ENCODE data around the gene ELP5. TPM values are rescaled to one million over a fixed set of nuclear protein-coding genes. Genes with fewer than 3 reads are reported as not detected.

Gene ELP5, protein sequence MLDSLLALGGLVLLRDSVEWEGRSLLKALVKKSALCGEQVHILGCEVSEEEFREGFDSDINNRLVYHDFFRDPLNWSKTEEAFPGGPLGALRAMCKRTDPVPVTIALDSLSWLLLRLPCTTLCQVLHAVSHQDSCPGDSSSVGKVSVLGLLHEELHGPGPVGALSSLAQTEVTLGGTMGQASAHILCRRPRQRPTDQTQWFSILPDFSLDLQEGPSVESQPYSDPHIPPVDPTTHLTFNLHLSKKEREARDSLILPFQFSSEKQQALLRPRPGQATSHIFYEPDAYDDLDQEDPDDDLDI
- total RNA-seq: 10 to 100 TPM; 10.8 to 20.6 (median 17.1) TPM

DNA sequence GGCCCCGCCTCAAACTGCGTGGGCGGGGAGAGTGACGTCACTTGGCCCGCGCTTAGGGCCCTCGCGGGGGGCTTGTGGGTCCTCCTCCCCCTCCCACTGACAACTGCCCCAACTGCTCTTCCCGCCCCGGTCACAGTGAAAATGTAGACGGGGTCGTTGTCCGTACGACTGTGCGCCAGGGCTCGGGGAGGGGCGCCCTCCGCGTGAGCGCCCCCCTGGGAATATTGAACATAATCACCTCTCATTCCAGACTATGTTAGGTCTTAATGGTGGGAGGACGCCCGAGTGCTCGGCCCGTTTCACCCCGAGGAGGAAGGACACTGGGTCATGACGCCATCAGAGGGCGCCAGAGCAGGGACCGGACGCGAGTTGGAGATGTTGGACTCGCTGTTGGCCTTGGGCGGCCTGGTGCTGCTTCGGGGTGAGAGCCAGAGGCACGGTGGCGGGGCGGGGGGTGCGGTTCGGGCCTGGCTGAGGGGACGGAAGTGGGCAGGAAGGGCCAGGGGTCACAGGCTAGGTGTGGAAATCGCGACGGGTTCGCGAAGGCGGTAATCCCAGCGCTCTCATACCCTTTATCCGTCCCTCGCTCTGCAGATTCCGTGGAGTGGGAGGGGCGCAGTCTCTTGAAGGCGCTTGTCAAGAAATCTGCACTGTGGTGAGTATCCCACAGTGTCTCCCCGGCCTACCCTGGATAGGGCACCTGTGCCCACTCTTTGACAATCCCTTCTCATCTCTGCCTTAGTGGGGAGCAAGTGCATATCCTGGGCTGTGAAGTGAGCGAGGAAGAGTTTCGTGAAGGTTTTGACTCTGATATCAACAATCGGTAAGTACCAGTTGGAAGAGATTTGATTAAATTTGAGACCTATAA is at the start of gene ELP5:
TSS of gene ELP5 (plus strand) at position 40 of the 868 bp plus-strand sequence. CDS start at position 376, 336 bp downstream.
- intact Hi-C loops (cut with DNase I; ENCODE audit: low total_unique reads): no loop called here
- WGBS, 2 donors: 1% methylated on average over 19 to 49 of the region's 55 CpGs
- TF ChIP-seq, protein P1, sequence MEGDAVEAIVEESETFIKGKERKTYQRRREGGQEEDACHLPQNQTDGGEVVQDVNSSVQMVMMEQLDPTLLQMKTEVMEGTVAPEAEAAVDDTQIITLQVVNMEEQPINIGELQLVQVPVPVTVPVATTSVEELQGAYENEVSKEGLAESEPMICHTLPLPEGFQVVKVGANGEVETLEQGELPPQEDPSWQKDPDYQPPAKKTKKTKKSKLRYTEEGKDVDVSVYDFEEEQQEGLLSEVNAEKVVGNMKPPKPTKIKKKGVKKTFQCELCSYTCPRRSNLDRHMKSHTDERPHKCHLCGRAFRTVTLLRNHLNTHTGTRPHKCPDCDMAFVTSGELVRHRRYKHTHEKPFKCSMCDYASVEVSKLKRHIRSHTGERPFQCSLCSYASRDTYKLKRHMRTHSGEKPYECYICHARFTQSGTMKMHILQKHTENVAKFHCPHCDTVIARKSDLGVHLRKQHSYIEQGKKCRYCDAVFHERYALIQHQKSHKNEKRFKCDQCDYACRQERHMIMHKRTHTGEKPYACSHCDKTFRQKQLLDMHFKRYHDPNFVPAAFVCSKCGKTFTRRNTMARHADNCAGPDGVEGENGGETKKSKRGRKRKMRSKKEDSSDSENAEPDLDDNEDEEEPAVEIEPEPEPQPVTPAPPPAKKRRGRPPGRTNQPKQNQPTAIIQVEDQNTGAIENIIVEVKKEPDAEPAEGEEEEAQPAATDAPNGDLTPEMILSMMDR (IDR thresholded peaks at IDR 0.05): peak in 1 of 3 donors; percentile 40
- TF ChIP-seq POLR2A (IDR thresholded peaks at IDR 0.05): no peak
- peak; percentile 91 to 99 for DNase-seq (ENCODE audit: low spot score in 2 of 2)
- H3K4me3 ChIP-seq (ENCODE audit: low read depth, poor library complexity, severe bottlenecking): peak within 1 kb of the TSS; percentile 91

DNA sequence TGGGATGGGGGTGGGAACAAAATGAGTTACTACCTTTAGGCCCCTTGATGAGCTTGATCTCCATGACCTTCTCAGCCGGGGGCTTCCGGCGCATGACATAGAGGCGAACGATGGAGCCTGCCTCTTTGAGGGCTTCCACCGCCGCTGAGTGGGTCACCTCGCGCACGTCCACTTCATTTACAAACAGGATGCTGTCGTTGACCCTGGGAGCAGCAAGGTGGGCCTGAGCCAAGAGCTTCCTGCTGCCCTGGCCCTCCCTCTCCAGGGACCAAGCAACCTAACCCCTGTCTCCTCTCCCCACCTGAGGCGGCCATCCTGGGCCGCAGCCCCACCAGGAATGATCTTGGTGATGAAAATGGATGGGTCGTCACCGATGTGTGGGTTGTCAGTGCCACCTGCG is 48.6 kb upstream of the ELP5 start:
- no peak for TF ChIP-seq POLR2A (IDR thresholded peaks at IDR 0.05)
- TF ChIP-seq, protein P1 (IDR thresholded peaks at IDR 0.05): no peak
- no peak overlapping the region for H3K4me3 ChIP-seq (ENCODE audit: low read depth, poor library complexity, severe bottlenecking)
- intact Hi-C loops (cut with DNase I; ENCODE audit: low total_unique reads): no loop called here
- 94 to 95% methylated on average over 14 to 16 of the region's 16 CpGs for WGBS, 2 donors
- no peak for DNase-seq (ENCODE audit: low spot score in 2 of 2)

DNA sequence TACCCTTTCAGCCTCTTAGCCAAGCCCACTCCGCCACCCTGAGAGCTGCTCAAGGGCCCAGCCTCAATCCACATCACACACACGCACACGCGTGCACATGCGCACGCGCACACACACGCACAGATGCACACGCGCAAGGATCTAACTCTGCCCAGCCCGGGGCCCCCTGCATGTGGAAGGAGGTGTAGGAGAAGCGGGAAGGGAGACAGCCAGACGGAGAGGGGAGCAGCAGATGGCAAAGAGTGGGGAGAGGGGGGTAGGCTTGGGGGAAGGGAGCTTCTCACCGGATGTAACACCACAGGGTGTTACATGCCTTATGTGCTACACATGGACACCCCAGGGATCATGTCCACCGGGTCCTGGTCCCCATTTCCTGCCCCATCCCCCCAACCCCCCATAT is 47.7 kb upstream of the ELP5 start:
- TF ChIP-seq, protein P1 (IDR thresholded peaks at IDR 0.05): no peak
- WGBS, 2 donors: 68 to 76% methylated on average over 15 of the region's 15 CpGs
- H3K4me3 ChIP-seq (ENCODE audit: low read depth, poor library complexity, severe bottlenecking): no peak overlapping the region
- intact Hi-C loops (cut with DNase I; ENCODE audit: low total_unique reads): no loop called here
- DNase-seq (ENCODE audit: low spot score in 2 of 2): no peak

DNA sequence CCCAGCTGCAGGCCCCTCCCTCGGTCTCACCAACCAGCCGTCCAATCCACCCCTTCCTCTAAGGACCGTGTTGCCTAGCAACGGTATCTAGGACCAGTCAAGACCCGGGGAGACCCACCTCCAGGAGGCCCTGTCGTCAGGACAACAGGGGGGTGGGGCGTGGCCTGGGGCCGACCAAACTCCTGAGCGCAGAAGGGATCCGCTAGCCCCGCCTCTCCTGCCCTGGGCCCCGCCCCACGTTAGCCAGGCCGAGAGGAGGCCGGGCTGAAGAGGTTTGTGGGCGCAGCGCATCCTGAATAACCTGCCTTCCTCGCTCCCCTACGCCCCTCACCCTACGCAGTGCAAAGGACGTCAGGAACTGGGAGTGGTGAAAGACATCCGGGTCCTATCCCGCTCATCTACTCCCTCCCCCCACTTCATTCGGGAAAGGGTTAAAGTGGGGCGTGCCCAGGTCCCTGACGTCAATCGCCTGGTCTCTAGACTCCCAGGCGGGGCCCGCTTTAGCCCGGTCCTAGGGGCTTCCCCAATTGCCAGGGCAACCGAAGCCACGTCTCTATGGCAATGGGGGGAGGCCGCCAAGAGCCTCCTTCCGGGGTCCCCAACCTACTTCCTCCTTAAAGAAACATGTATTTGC is 47.1 kb upstream of the ELP5 start:
- H3K4me3 ChIP-seq (ENCODE audit: low read depth, poor library complexity, severe bottlenecking): peak overlapping the region; percentile 17
- 0 to 2% methylated on average over 34 of the region's 34 CpGs for WGBS, 2 donors
- no peak for TF ChIP-seq POLR2A (IDR thresholded peaks at IDR 0.05)
- TF ChIP-seq, protein P1 (IDR thresholded peaks at IDR 0.05): no peak
- intact Hi-C loops (cut with DNase I; ENCODE audit: low total_unique reads): no loop called here
- peak; percentile 70 to 96 for DNase-seq (ENCODE audit: low spot score in 2 of 2)

DNA sequence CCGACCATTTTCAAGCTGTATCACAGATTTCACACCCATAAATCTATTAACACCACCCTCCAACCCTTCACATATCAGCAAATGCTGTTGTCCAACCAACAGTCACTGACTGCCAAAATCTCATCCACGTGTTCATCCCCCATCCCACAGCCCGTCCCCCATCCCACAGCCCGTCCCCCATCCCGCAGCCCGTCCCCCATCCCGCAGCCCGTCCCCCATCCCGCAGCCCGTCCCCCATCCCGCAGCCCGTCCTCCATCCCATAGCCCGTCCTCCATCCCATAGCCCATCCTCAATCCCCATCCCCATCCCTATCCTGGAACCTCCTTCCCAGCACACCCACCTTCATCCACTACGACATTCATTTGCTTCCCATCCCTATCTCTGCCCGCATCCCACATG is 46.5 kb upstream of the ELP5 start:
- intact Hi-C loops (cut with DNase I; ENCODE audit: low total_unique reads): no loop called here

More for the DNA sequence above, 46.5 kb upstream of the ELP5 start:
- H3K4me3 ChIP-seq (ENCODE audit: low read depth, poor library complexity, severe bottlenecking): no peak overlapping the region
- TF ChIP-seq, protein P1 (IDR thresholded peaks at IDR 0.05): no peak
- TF ChIP-seq POLR2A (IDR thresholded peaks at IDR 0.05): no peak
- WGBS, 2 donors: 51% methylated on average over 15 of the region's 15 CpGs
- DNase-seq (ENCODE audit: low spot score in 2 of 2): no peak
